ENCODE results near the gene DSG1. TPM values are rescaled to one million over a fixed set of nuclear protein-coding genes. Genes with fewer than 3 reads are reported as not detected.

Gene DSG1
- total and polyA plus RNA-seq, 2 of the 13 experiments (the other 11 are each of a cell fraction or from before 2014, with no cell fraction given) = 0.04 TPM; not detected in 1

DNA sequence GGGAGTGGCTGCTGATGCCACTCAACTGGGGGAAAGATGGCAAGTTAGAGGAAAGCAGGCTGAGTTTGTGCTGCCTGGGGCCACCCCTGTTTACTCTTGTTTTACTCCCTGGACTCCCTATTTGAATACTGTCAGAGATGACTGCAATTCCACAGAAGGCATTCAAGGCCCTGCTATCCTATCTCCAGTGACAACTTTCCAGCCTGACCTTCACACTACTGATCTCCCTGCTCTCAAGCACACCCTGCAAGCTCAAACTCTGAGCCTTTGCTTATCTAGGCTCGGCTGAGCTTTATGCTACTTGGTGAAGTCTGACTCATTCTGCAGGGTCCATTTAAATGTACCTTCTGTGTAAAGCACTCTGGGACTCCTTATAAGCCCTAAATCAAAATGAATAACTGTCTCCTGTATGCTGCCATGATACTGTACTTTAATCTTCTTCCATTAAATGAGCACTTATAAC, 39.3 kb upstream of the DSG1 start (continued):
- TF ChIP-seq PITX1 (CRISPR knock-in tag; IDR thresholded peaks at IDR 0.05) (peak; percentile 61; the same call in 1 of the 2 replicates), DR1 (CRISPR knock-in tag; IDR thresholded peaks at IDR 0.05) (no peak), ZNF292 (CRISPR knock-in tag; IDR thresholded peaks at IDR 0.05; ENCODE audit: borderline replicate concordance, low read depth) (peak; percentile 91), ZFP82 (CRISPR knock-in tag; IDR thresholded peaks at IDR 0.05; ENCODE audit: borderline replicate concordance) (no peak), ZNF337 (CRISPR knock-in tag; IDR thresholded peaks at IDR 0.05; ENCODE audit: borderline replicate concordance, low read depth) (no peak), ZNF143 (CRISPR knock-in tag; IDR thresholded peaks at IDR 0.05) (no peak), ZNF224 (CRISPR knock-in tag; IDR thresholded peaks at IDR 0.05) (no peak), FOXJ3 (CRISPR knock-in tag; IDR thresholded peaks at IDR 0.05; ENCODE audit: borderline replicate concordance) (peak; percentile 64; the same call in 1 of the 2 replicates), LCORL (IDR thresholded peaks at IDR 0.05) (no peak), LCORL (CRISPR knock-in tag; IDR thresholded peaks at IDR 0.05) (peak; percentile 54; the same call in 1 of the 2 replicates), ZNF20 (CRISPR knock-in tag; IDR thresholded peaks at IDR 0.05) (no peak), NPAS2 (CRISPR knock-in tag; IDR thresholded peaks at IDR 0.05; ENCODE audit: borderline replicate concordance) (no peak)
- TF ChIP-seq, protein P1, sequence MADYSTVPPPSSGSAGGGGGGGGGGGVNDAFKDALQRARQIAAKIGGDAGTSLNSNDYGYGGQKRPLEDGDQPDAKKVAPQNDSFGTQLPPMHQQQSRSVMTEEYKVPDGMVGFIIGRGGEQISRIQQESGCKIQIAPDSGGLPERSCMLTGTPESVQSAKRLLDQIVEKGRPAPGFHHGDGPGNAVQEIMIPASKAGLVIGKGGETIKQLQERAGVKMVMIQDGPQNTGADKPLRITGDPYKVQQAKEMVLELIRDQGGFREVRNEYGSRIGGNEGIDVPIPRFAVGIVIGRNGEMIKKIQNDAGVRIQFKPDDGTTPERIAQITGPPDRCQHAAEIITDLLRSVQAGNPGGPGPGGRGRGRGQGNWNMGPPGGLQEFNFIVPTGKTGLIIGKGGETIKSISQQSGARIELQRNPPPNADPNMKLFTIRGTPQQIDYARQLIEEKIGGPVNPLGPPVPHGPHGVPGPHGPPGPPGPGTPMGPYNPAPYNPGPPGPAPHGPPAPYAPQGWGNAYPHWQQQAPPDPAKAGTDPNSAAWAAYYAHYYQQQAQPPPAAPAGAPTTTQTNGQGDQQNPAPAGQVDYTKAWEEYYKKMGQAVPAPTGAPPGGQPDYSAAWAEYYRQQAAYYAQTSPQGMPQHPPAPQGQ (CRISPR knock-in tag; IDR thresholded peaks at IDR 0.05; ENCODE audit: borderline replicate concordance) = no peak
- TF ChIP-seq, protein P2, sequence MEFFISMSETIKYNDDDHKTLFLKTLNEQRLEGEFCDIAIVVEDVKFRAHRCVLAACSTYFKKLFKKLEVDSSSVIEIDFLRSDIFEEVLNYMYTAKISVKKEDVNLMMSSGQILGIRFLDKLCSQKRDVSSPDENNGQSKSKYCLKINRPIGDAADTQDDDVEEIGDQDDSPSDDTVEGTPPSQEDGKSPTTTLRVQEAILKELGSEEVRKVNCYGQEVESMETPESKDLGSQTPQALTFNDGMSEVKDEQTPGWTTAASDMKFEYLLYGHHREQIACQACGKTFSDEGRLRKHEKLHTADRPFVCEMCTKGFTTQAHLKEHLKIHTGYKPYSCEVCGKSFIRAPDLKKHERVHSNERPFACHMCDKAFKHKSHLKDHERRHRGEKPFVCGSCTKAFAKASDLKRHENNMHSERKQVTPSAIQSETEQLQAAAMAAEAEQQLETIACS (CRISPR knock-in tag; IDR thresholded peaks at IDR 0.05) = no peak
- TF ChIP-seq, protein P3, sequence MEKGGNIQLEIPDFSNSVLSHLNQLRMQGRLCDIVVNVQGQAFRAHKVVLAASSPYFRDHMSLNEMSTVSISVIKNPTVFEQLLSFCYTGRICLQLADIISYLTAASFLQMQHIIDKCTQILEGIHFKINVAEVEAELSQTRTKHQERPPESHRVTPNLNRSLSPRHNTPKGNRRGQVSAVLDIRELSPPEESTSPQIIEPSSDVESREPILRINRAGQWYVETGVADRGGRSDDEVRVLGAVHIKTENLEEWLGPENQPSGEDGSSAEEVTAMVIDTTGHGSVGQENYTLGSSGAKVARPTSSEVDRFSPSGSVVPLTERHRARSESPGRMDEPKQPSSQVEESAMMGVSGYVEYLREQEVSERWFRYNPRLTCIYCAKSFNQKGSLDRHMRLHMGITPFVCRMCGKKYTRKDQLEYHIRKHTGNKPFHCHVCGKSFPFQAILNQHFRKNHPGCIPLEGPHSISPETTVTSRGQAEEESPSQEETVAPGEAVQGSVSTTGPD (CRISPR knock-in tag; IDR thresholded peaks at IDR 0.05) = no peak
- TF ChIP-seq, protein P4, sequence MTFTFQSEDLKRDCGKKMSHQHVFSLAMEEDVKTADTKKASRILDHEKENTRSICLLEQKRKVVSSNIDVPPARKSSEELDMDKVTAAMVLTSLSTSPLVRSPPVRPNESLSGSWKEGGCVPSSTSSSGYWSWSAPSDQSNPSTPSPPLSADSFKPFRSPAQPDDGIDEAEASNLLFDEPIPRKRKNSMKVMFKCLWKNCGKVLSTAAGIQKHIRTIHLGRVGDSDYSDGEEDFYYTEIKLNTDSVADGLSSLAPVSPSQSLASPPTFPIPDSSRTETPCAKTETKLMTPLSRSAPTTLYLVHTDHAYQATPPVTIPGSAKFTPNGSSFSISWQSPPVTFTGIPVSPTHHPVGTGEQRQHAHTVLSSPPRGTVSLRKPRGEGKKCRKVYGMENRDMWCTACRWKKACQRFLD (CRISPR knock-in tag; IDR thresholded peaks at IDR 0.05; ENCODE audit: borderline replicate concordance) = no peak
- TF ChIP-seq, protein P5, sequence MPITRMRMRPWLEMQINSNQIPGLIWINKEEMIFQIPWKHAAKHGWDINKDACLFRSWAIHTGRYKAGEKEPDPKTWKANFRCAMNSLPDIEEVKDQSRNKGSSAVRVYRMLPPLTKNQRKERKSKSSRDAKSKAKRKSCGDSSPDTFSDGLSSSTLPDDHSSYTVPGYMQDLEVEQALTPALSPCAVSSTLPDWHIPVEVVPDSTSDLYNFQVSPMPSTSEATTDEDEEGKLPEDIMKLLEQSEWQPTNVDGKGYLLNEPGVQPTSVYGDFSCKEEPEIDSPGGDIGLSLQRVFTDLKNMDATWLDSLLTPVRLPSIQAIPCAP (CRISPR knock-in tag; IDR thresholded peaks at IDR 0.05; ENCODE audit: low read depth) = no peak
- TF ChIP-seq, protein P6, sequence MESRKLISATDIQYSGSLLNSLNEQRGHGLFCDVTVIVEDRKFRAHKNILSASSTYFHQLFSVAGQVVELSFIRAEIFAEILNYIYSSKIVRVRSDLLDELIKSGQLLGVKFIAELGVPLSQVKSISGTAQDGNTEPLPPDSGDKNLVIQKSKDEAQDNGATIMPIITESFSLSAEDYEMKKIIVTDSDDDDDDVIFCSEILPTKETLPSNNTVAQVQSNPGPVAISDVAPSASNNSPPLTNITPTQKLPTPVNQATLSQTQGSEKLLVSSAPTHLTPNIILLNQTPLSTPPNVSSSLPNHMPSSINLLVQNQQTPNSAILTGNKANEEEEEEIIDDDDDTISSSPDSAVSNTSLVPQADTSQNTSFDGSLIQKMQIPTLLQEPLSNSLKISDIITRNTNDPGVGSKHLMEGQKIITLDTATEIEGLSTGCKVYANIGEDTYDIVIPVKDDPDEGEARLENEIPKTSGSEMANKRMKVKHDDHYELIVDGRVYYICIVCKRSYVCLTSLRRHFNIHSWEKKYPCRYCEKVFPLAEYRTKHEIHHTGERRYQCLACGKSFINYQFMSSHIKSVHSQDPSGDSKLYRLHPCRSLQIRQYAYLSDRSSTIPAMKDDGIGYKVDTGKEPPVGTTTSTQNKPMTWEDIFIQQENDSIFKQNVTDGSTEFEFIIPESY (CRISPR knock-in tag; IDR thresholded peaks at IDR 0.05) = no peak
- TF ChIP-seq, protein P7, sequence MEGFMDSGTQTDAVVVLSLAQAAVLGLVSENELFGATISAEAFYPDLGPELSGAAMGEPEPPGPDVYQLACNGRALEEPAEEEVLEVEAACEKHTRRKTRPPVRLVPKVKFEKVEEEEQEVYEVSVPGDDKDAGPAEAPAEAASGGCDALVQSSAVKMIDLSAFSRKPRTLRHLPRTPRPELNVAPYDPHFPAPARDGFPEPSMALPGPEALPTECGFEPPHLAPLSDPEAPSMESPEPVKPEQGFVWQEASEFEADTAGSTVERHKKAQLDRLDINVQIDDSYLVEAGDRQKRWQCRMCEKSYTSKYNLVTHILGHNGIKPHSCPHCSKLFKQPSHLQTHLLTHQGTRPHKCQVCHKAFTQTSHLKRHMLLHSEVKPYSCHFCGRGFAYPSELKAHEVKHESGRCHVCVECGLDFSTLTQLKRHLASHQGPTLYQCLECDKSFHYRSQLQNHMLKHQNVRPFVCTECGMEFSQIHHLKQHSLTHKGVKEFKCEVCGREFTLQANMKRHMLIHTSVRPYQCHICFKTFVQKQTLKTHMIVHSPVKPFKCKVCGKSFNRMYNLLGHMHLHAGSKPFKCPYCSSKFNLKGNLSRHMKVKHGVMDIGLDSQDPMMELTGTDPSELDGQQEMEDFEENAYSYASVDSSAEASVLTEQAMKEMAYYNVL (CRISPR knock-in tag; IDR thresholded peaks at IDR 0.05; ENCODE audit: borderline replicate concordance) = no peak; the same call in 1 of the 2 replicates
